Stimulated activated CD8-positive, alpha-beta memory T cell treated with anti-CD3 and anti-CD28 coated beads, Interleukin-2, amount 100 ng/mL, for 48 hours (primary cell): Measurements from ENCODE around the gene DSCAML1.

Source experiments
- DNase-seq, 2 donors: peaks; one replicate each; pipeline ENCODE4 v3.0.0-alpha.2; 2020; ENCODE audit warnings: low read depth in 2 of 2

Gene DSCAML1

GRCh38 chr11:117761993-117762392 lies 35.0 kb downstream of the DSCAML1 start:
- no peak for DNase-seq

GRCh38 chr11:117759305-117759704 lies 37.7 kb downstream of the DSCAML1 start:
- DNase-seq: no peak

GRCh38 chr11:117754030-117754429 lies 43.0 kb downstream of the DSCAML1 start:
- no peak for DNase-seq

- no peak for DNase-seq
Observed at GRCh38 chr11:117752721-117753237, 44.2 kb downstream of the DSCAML1 start.

- no peak for DNase-seq
Observed at GRCh38 chr11:117752071-117752470, 44.9 kb downstream of the DSCAML1 start.

- no peak for DNase-seq
Observed at GRCh38 chr11:117750916-117751662, 45.9 kb downstream of the DSCAML1 start.

GRCh38 chr11:117750357-117750756 lies 46.7 kb downstream of the DSCAML1 start:
- DNase-seq: no peak

GRCh38 chr11:117749541-117749910 lies 47.5 kb downstream of the DSCAML1 start:
- DNase-seq: no peak

GRCh38 chr11:117748771-117749540 lies 48.1 kb downstream of the DSCAML1 start:
- DNase-seq: no peak

- DNase-seq: no peak
Observed at GRCh38 chr11:117747892-117748291, 49.1 kb downstream of the DSCAML1 start.

- DNase-seq: no peak
Observed at GRCh38 chr11:117745346-117745745, 51.7 kb downstream of the DSCAML1 start.

- DNase-seq: no peak
Observed at GRCh38 chr11:117744471-117745150, 52.4 kb downstream of the DSCAML1 start.

GRCh38 chr11:117743121-117743815 lies 53.7 kb downstream of the DSCAML1 start:
- no peak for DNase-seq

GRCh38 chr11:117738246-117738957 lies 58.6 kb downstream of the DSCAML1 start:
- no peak for DNase-seq

GRCh38 chr11:117735350-117735977 lies 61.6 kb downstream of the DSCAML1 start:
- DNase-seq: no peak

- no peak for DNase-seq
Observed at GRCh38 chr11:117734601-117735024, 62.4 kb downstream of the DSCAML1 start.

- DNase-seq: no peak
Observed at GRCh38 chr11:117733316-117733715, 63.7 kb downstream of the DSCAML1 start.

- DNase-seq: no peak
Observed at GRCh38 chr11:117731722-117732290, 65.2 kb downstream of the DSCAML1 start.

GRCh38 chr11:117730208-117730800 lies 66.7 kb downstream of the DSCAML1 start:
- no peak for DNase-seq
